IMR-90 (cell line): ENCODE measurements around the gene OR4E1. TPM values are rescaled to one million over a fixed set of nuclear protein-coding genes. Genes with fewer than 3 reads are reported as not detected.

Source experiments
- ATAC-seq: fragments of 200-7000 bp; cut with Tn5 transposase; 2 replicates; pipeline ENCODE4 v1.9.1; 2020; ENCODE audit warnings: low read depth, mild to moderate bottlenecking, moderate library complexity
- BruUV-seq: library from RNA; stranded (reverse); fragments of 400-500 nt; replicated peaks from 2 replicates; lab custom pipeline; 2021; lab: Mats Ljungman, UMichigan
- CTCF ChIA-PET: fragments of 300-600 bp; formaldehyde crosslinking; extraction: SDS; loops from one replicate; lab custom pipeline; 2021; ENCODE audit warnings: antibody characterized with exemption; lab: Yijun Ruan, JAX
- POLR2A ChIA-PET: fragments of 300-600 bp; sonication (Branson Sonifier 250); formaldehyde crosslinking; loops from one replicate; lab custom pipeline; 2022; ENCODE audit warnings: antibody characterized with exemption; ENCODE audit not compliant: unreplicated experiment; lab: Charles Lee
- DNase-seq: peaks from one replicate; pipeline ENCODE4 v3.0.0; 2013
- H2AFZ ChIP-seq: replicated peaks from 2 replicates; pipeline ENCODE3; 2013; ENCODE audit warnings: low read length, mild to moderate bottlenecking; ENCODE audit not compliant: poor library complexity
- H2AK5ac ChIP-seq: 2 replicates; pipeline ENCODE4 v1.6.1; 2013; ENCODE audit warnings: low read depth, low read length, inconsistent platforms
- H2AK9ac ChIP-seq: replicated peaks from 2 replicates; pipeline ENCODE3; 2013; ENCODE audit warnings: mild to moderate bottlenecking, low read depth, low read length, moderate library complexity; ENCODE audit not compliant: poor library complexity
- H2BK120ac ChIP-seq: 2 replicates; pipeline ENCODE4 v1.6.1; 2013; ENCODE audit warnings: low read depth, low read length, inconsistent platforms
- H2BK15ac ChIP-seq: 3 replicates; pipeline ENCODE4 v1.6.1; 2013; ENCODE audit warnings: low read depth, low read length, inconsistent platforms
- H2BK20ac ChIP-seq: 2 replicates; pipeline ENCODE4 v1.6.1; 2013; ENCODE audit warnings: low read depth, mild to moderate bottlenecking, inconsistent platforms, low read length, moderate library complexity
- H2BK5ac ChIP-seq: 2 replicates; pipeline ENCODE4 v1.6.1; 2013; ENCODE audit warnings: mild to moderate bottlenecking, low read depth, low read length, inconsistent platforms; ENCODE audit not compliant: poor library complexity, severe bottlenecking
- H3K14ac ChIP-seq: replicated peaks from 2 replicates; pipeline ENCODE4 v1.6.1; 2013; ENCODE audit warnings: low read depth, low read length, inconsistent platforms
- H3K18ac ChIP-seq: 2 replicates; pipeline ENCODE4 v1.6.1; 2013; ENCODE audit warnings: low read depth, low read length, control low read depth
- H3K23ac ChIP-seq: 2 replicates; pipeline ENCODE4 v1.6.1; 2013; ENCODE audit warnings: low read depth, low read length, inconsistent platforms
- H3K27ac ChIP-seq: 2 replicates; pipeline ENCODE4 v1.5.1; 2013; ENCODE audit warnings: mild to moderate bottlenecking, control low read depth, low read length; ENCODE audit not compliant: insufficient read depth
- H3K27me3 ChIP-seq: 2 replicates; pipeline ENCODE4 v1.6.1; 2013; ENCODE audit warnings: low read length; ENCODE audit not compliant: control insufficient read depth, insufficient read depth
- H3K36me3 ChIP-seq: 2 replicates; pipeline ENCODE4 v1.6.1; 2013; ENCODE audit warnings: low read length, mixed read lengths; ENCODE audit not compliant: control insufficient read depth, insufficient read depth
- H3K4ac ChIP-seq: 2 replicates; pipeline ENCODE4 v1.6.1; 2013; ENCODE audit warnings: low read depth, low read length, inconsistent platforms
- H3K4me1 ChIP-seq: 2 replicates; pipeline ENCODE4 v1.6.1; 2013; ENCODE audit warnings: low read length, mixed read lengths; ENCODE audit not compliant: control insufficient read depth, insufficient read depth
- H3K4me2 ChIP-seq: 2 replicates; pipeline ENCODE4 v1.6.1; 2013; ENCODE audit warnings: low read depth, mild to moderate bottlenecking, control low read depth, low read length, moderate library complexity
- H3K4me3 ChIP-seq: 2 replicates; pipeline ENCODE4 v1.5.1; 2013; ENCODE audit warnings: low read depth, mild to moderate bottlenecking, control low read depth, low read length, moderate library complexity; ENCODE audit not compliant: insufficient read depth
- H3K56ac ChIP-seq: 2 replicates; pipeline ENCODE4 v1.6.1; 2013; ENCODE audit warnings: low read length, inconsistent platforms; ENCODE audit not compliant: insufficient read depth; ENCODE audit errors: extremely low read depth
- H3K79me1 ChIP-seq, 2 experiments: 2 replicates each; pipeline ENCODE4 v1.6.1; 2013; ENCODE audit warnings: low read length in 2 of 2, inconsistent platforms in 1 of 2, low read depth in 1 of 2
- H3K9ac ChIP-seq: 2 replicates; pipeline ENCODE4 v1.6.1; 2013; ENCODE audit warnings: low read depth, low read length, control low read depth
- H3K9me1 ChIP-seq: 2 replicates; pipeline ENCODE4 v1.6.1; 2013; ENCODE audit warnings: low read length, inconsistent platforms; ENCODE audit not compliant: insufficient read depth
- H3K9me3 ChIP-seq: 2 replicates; pipeline ENCODE4 v1.6.1; 2013; ENCODE audit warnings: low read length; ENCODE audit not compliant: control insufficient read depth, insufficient read depth
- H4K20me1 ChIP-seq: 2 replicates; pipeline ENCODE4 v1.6.1; 2013; ENCODE audit warnings: low read length, inconsistent platforms; ENCODE audit not compliant: insufficient read depth
- H4K5ac ChIP-seq: 2 replicates; pipeline ENCODE4 v1.6.1; 2013; ENCODE audit warnings: mild to moderate bottlenecking, low read depth, low read length, control low read depth
- H4K8ac ChIP-seq, 2 experiments: 2 replicates each; pipeline ENCODE4 v1.6.1; 2013; ENCODE audit warnings: low read depth in 2 of 2, low read length in 2 of 2, control low read depth in 1 of 2, inconsistent platforms in 1 of 2
- H4K91ac ChIP-seq: 2 replicates; pipeline ENCODE4 v1.6.1; 2013; ENCODE audit warnings: low read depth, low read length, inconsistent platforms; ENCODE audit not compliant: insufficient read depth
- BHLHE40 ChIP-seq: fragments of 150-350 bp; IDR thresholded peaks from 2 replicates; pipeline ENCODE4 v1.6.1; 2016; ENCODE audit warnings: mild to moderate bottlenecking, low read depth, low read length
- CEBPB ChIP-seq: IDR thresholded peaks from 2 replicates; pipeline ENCODE4 v1.6.1; 2012; ENCODE audit warnings: low read depth, low read length, improper control_type of control experiment
- CHD1 ChIP-seq: IDR thresholded peaks from 2 replicates; pipeline ENCODE4 v1.6.1; 2012; ENCODE audit warnings: low read depth, low read length, improper control_type of control experiment
- FOS ChIP-seq: fragments of 150-350 bp; IDR thresholded peaks from 2 replicates; pipeline ENCODE4 v1.6.1; 2016; ENCODE audit warnings: low read depth, low read length
- MXI1 ChIP-seq: IDR thresholded peaks from 2 replicates; pipeline ENCODE4 v1.6.1; 2012; ENCODE audit warnings: low read depth, mild to moderate bottlenecking, low read length, moderate library complexity, borderline replicate concordance
- NFE2L2 ChIP-seq: fragments of 150-350 bp; IDR thresholded peaks from 2 replicates; pipeline ENCODE4 v1.6.1; 2016; ENCODE audit warnings: low read depth, mild to moderate bottlenecking, low read length
- POLR2A ChIP-seq: IDR thresholded peaks from 2 replicates; pipeline ENCODE4 v1.6.1; 2012; ENCODE audit warnings: mild to moderate bottlenecking, low read depth, low read length
- RAD21 ChIP-seq: IDR thresholded peaks from 2 replicates; pipeline ENCODE4 v1.6.1; 2012; ENCODE audit warnings: low read length, improper control_type of control experiment
- RCOR1 ChIP-seq: IDR thresholded peaks from 2 replicates; pipeline ENCODE4 v1.6.1; 2012; ENCODE audit warnings: mild to moderate bottlenecking, low read length, improper control_type of control experiment; ENCODE audit not compliant: insufficient replicate concordance
- SMC3 ChIP-seq: fragments of 150-350 bp; IDR thresholded peaks from 2 replicates; pipeline ENCODE4 v1.6.1; 2016; ENCODE audit warnings: low read depth, mild to moderate bottlenecking, antibody characterized with exemption, low read length, moderate library complexity
- dilution Hi-C: fragments of 300-500 bp; cut with HindIII; formaldehyde crosslinking; loops from one replicate; pipeline ENCODE4 v1.14.3; 2018; ENCODE audit warnings: low sequenced_read_pairs; ENCODE audit not compliant: unreplicated experiment
- in situ Hi-C: fragments of 300-500 bp; cut with MboI; formaldehyde crosslinking; loops from 3 replicates; pipeline ENCODE4 v1.14.3; 2019; ENCODE audit warnings: low sequenced_read_pairs, inconsistent platforms, mixed read lengths
- intact Hi-C: fragments of 100-400 bp; cut with micrococcal nuclease; formaldehyde crosslinking; loops from 2 replicates; pipeline ENCODE4 v1.10.0; 2022
- polyA plus RNA-seq, 3 experiments: library from polyadenylated mRNA; depleted of rRNA; stranded (reverse); fragments of >200 nt; gene quantifications; 2 replicates each; pipeline ENCODE4 v1.2.3, GENCODE V29; 2012; ENCODE audit warnings: low replicate concordance in 1 of 3
- total RNA-seq: library from RNA; depleted of rRNA; stranded (reverse); fragments of >200 nt; gene quantifications from 2 replicates; pipeline ENCODE4 v1.2.3, GENCODE V29; 2012
- TF ChIP-seq, protein P1 (sequence below): fragments of 150-350 bp; IDR thresholded peaks from 2 replicates; pipeline ENCODE4 v1.6.1; 2017; ENCODE audit warnings: mild to moderate bottlenecking, antibody characterized with exemption, low read length, low read depth
- TF ChIP-seq, protein P2 (sequence below): fragments of 150-350 bp; IDR thresholded peaks from 2 replicates; pipeline ENCODE4 v1.6.1; 2016; ENCODE audit warnings: low read depth, mild to moderate bottlenecking, low read length, moderate library complexity, borderline replicate concordance
- TF ChIP-seq, protein P3 (sequence below): conservative IDR thresholded peaks from 2 replicates; pipeline ENCODE4 v1.5.1; 2012; ENCODE audit warnings: mild to moderate bottlenecking, low read depth, low read length, improper control_type of control experiment

OR4E1 gene
- total and polyA plus RNA-seq, 2 of the 4 experiments (the other 2 are of a cell fraction), result not detected

DNA sequence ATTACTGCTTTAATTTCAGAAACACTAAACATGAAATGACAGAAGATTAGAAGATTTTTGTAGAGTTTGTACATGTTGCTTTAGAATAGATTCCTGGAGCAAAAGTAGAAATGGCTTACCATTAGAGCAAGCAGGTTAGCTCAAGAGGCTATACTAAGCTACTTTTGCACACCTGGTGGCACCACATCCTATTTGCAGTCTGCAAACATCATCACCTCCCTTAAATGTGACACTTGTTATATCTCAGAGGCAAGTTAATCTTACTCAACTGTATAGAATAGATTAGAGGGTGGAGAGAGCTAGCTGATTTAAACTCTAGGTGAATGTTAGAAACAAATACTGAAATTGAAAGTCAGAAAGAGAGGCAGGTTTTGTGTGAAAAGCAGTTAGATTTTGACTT is 30.7 kb upstream of the OR4E1 start:
- Histone ChIP-seq H4K91ac (no peak overlapping the region), H4K8ac (no peak overlapping the region), H2AK9ac (no peak overlapping the region), H3K14ac (no peak overlapping the region), H3K4me2 (no peak overlapping the region), H2AK5ac (no peak overlapping the region), H4K5ac (no peak overlapping the region), H2BK120ac (no peak overlapping the region), H4K20me1 (no peaks in the 10 kb centered on the region), H3K18ac (no peak overlapping the region), H3K9me3 (no peaks in the 10 kb centered on the region), H3K4me1 (no peaks in the 10 kb centered on the region), H3K36me3 (no peaks in the 10 kb centered on the region), H2BK20ac (no peak overlapping the region), H3K4ac (no peak overlapping the region), H3K27me3 (no peaks in the 10 kb centered on the region), H2BK5ac (no peak overlapping the region), H2AFZ (no peak overlapping the region), H3K9me1 (no peaks in the 10 kb centered on the region), H3K56ac (no peak overlapping the region), H3K79me1 (no peaks in the 10 kb centered on the region), H3K9ac (no peak overlapping the region), H2BK15ac (no peak overlapping the region), H3K23ac (no peak overlapping the region), H3K4me3 (no peak overlapping the region), H3K27ac (no peak overlapping the region)
- no TSS peak for BruUV-seq
- no peak for TF ChIP-seq SMC3
- no peak for TF ChIP-seq CEBPB
- no peak for TF ChIP-seq CHD1
- TF ChIP-seq FOS, result no peak
- no peak for TF ChIP-seq RCOR1
- TF ChIP-seq, protein P1, sequence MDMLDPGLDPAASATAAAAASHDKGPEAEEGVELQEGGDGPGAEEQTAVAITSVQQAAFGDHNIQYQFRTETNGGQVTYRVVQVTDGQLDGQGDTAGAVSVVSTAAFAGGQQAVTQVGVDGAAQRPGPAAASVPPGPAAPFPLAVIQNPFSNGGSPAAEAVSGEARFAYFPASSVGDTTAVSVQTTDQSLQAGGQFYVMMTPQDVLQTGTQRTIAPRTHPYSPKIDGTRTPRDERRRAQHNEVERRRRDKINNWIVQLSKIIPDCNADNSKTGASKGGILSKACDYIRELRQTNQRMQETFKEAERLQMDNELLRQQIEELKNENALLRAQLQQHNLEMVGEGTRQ, result no peak
- TF ChIP-seq, protein P2, sequence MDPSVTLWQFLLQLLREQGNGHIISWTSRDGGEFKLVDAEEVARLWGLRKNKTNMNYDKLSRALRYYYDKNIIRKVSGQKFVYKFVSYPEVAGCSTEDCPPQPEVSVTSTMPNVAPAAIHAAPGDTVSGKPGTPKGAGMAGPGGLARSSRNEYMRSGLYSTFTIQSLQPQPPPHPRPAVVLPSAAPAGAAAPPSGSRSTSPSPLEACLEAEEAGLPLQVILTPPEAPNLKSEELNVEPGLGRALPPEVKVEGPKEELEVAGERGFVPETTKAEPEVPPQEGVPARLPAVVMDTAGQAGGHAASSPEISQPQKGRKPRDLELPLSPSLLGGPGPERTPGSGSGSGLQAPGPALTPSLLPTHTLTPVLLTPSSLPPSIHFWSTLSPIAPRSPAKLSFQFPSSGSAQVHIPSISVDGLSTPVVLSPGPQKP, result no peak
- no peak for TF ChIP-seq BHLHE40
- no peak for TF ChIP-seq POLR2A
- no peak for TF ChIP-seq MXI1
- TF ChIP-seq, protein P3, sequence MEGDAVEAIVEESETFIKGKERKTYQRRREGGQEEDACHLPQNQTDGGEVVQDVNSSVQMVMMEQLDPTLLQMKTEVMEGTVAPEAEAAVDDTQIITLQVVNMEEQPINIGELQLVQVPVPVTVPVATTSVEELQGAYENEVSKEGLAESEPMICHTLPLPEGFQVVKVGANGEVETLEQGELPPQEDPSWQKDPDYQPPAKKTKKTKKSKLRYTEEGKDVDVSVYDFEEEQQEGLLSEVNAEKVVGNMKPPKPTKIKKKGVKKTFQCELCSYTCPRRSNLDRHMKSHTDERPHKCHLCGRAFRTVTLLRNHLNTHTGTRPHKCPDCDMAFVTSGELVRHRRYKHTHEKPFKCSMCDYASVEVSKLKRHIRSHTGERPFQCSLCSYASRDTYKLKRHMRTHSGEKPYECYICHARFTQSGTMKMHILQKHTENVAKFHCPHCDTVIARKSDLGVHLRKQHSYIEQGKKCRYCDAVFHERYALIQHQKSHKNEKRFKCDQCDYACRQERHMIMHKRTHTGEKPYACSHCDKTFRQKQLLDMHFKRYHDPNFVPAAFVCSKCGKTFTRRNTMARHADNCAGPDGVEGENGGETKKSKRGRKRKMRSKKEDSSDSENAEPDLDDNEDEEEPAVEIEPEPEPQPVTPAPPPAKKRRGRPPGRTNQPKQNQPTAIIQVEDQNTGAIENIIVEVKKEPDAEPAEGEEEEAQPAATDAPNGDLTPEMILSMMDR, result no peak
- no peak for TF ChIP-seq RAD21
- no peak for TF ChIP-seq NFE2L2
- DNase-seq (no peak), ATAC-seq (no peak)
- dilution Hi-C loops, result no loop called here
- intact Hi-C loops, result no loop called here
- in situ Hi-C loops, result no loop called here
- ChIA-PET CTCF (no interaction called here), POLR2A (no interaction called here)
